NCI-H2107 (cell line): ENCODE data around the gene EPSTI1.
"Not testable (repeated sequence)": the region's sequence is repeated elsewhere in the genome, so short reads cannot be mapped to it uniquely, and the experiment has no call there.

ENCODE experiments used
- DNase-seq: peaks from one replicate; lab custom pipeline; 2025; lab: John Stamatoyannopoulos, UW

EPSTI1 gene

GRCh38 chr13:42894765-42895243, 97.2 kb downstream of the EPSTI1 start:
- DNase-seq, result no peak

- DNase-seq, result no peak
These were observed 98.8 kb downstream of the EPSTI1 start for GRCh38 chr13:42893214-42893671.

- no peak for DNase-seq
These were observed 99.3 kb downstream of the EPSTI1 start for GRCh38 chr13:42892760-42893159.

- no peak for DNase-seq
These were observed 100.5 kb downstream of the EPSTI1 start for GRCh38 chr13:42891591-42891990.

GRCh38 chr13:42885325-42885724, 106.7 kb downstream of the EPSTI1 start:
- no peak for DNase-seq

GRCh38 chr13:42883771-42884467, 108.1 kb downstream of the EPSTI1 start:
- DNase-seq, result peak; percentile 16

GRCh38 chr13:42883142-42883541, 108.9 kb downstream of the EPSTI1 start:
- no peak for DNase-seq

- no peak for DNase-seq
These were observed 111.9 kb downstream of the EPSTI1 start for GRCh38 chr13:42880056-42880605.

GRCh38 chr13:42878721-42879120, 113.3 kb downstream of the EPSTI1 start:
- no peak for DNase-seq

GRCh38 chr13:42876887-42877545, 115.0 kb downstream of the EPSTI1 start:
- DNase-seq, result no peak

- DNase-seq, result no peak
These were observed 115.7 kb downstream of the EPSTI1 start for GRCh38 chr13:42876270-42876714.

GRCh38 chr13:42875475-42876269, 116.4 kb downstream of the EPSTI1 start:
- no peak for DNase-seq

GRCh38 chr13:42874221-42874620, 117.8 kb downstream of the EPSTI1 start:
- no peak for DNase-seq

GRCh38 chr13:42873081-42873480, 119.0 kb downstream of the EPSTI1 start:
- DNase-seq, result no peak

- no peak for DNase-seq
These were observed 124.8 kb downstream of the EPSTI1 start for GRCh38 chr13:42867232-42867631.

- no peak for DNase-seq
These were observed 126.3 kb downstream of the EPSTI1 start for GRCh38 chr13:42865768-42866102.

- no peak for DNase-seq
These were observed 126.9 kb downstream of the EPSTI1 start for GRCh38 chr13:42864952-42865767.

GRCh38 chr13:42862370-42862769, 129.7 kb downstream of the EPSTI1 start:
- DNase-seq, result not testable (repeated sequence)

GRCh38 chr13:42860485-42860884, 131.6 kb downstream of the EPSTI1 start:
- DNase-seq, result no peak

- no peak for DNase-seq
These were observed 132.3 kb downstream of the EPSTI1 start for GRCh38 chr13:42859760-42860159.

GRCh38 chr13:42855410-42855809, 136.6 kb downstream of the EPSTI1 start:
- no peak for DNase-seq
